Left lung (tissue), 10 donors: Measurements from ENCODE around the gene SNX25. TPM values are rescaled to one million over a fixed set of nuclear protein-coding genes. Genes with fewer than 3 reads are reported as not detected.
"Not testable (repeated sequence)": the region's sequence is repeated elsewhere in the genome, so short reads cannot be mapped to it uniquely, and the experiment has no call there.

ENCODE experiments used
- ATAC-seq: fragments of 200-7000 bp; cut with Tn5 transposase; one replicate; pipeline ENCODE4 v1.9.1; 2020; ENCODE audit warnings: moderate library complexity
- DNase-seq, 4 donors: peaks; one replicate each; pipeline ENCODE4 v3.0.0-alpha.2; 2013 to 2020
- H3K27ac ChIP-seq, 2 donors: fragments of 200-600 bp; sonication (generic) in 1 of 2; one replicate each; pipeline versions ENCODE4 v1.5.0 to v1.8.0; 2020 to 2021
- H3K27me3 ChIP-seq, 2 donors: fragments of 200-600 bp; sonication (generic) in 1 of 2; one replicate each; pipeline versions ENCODE4 v1.5.0 to v1.8.0; 2020 to 2021
- H3K36me3 ChIP-seq, 2 donors: fragments of 200-600 bp; sonication (generic) in 1 of 2; one replicate each; pipeline versions ENCODE4 v1.5.0 to v1.8.0; 2020 to 2021
- H3K4me1 ChIP-seq, 2 donors: fragments of 200-600 bp; one replicate each; pipeline ENCODE4 v1.8.0; 2021
- H3K4me3 ChIP-seq, 2 donors: fragments of 200-600 bp; sonication (generic) in 1 of 2; one replicate each; pipeline versions ENCODE4 v1.5.0 to v1.8.0; 2020 to 2021; ENCODE audit warnings: mild to moderate bottlenecking in 1 of 2
- H3K9me3 ChIP-seq, 2 donors: fragments of 200-600 bp; sonication (generic) in 1 of 2; one replicate each; pipeline versions ENCODE4 v1.5.0 to v1.8.0; 2020 to 2021
- intact Hi-C, 2 donors: fragments of 100-400 bp; cut with DNase I; formaldehyde crosslinking; loops; one replicate each; pipeline versions ENCODE4 v1.11.2 to v1.14.2; 2022
- polyA plus RNA-seq, 6 donors: library from polyadenylated mRNA; unstranded; fragments of 120-200 nt; gene quantifications; one replicate each; pipeline ENCODE4 v1.2.1, GENCODE V29; 2013; ENCODE audit not compliant: insufficient read length in 6 of 6
- total RNA-seq, 2 donors: library from RNA; stranded (reverse); fragmentation: NEBNext Ultra II Directional; extraction: Animal tissue kit (Norgen Biotek cat#: 25700); gene quantifications; one replicate each; pipeline ENCODE4 v1.2.1, GENCODE V29; 2021
- TF ChIP-seq, protein P1 (sequence below), 2 donors: fragments of 200-600 bp; sonication (generic) in 1 of 2; IDR thresholded peaks; one replicate each; pipeline versions ENCODE4 v1.5.0 to v1.8.0; 2021; ENCODE audit warnings: antibody characterized with exemption in 2 of 2
- donor health status: DM: no; HTN: yes; CAD: no.
- donor health status: DM: no; HTN: no; CAD: no.

SNX25 gene
- total and polyA plus RNA-seq, 8 donors: 15.5 to 122 (median 18.9) TPM

DNA sequence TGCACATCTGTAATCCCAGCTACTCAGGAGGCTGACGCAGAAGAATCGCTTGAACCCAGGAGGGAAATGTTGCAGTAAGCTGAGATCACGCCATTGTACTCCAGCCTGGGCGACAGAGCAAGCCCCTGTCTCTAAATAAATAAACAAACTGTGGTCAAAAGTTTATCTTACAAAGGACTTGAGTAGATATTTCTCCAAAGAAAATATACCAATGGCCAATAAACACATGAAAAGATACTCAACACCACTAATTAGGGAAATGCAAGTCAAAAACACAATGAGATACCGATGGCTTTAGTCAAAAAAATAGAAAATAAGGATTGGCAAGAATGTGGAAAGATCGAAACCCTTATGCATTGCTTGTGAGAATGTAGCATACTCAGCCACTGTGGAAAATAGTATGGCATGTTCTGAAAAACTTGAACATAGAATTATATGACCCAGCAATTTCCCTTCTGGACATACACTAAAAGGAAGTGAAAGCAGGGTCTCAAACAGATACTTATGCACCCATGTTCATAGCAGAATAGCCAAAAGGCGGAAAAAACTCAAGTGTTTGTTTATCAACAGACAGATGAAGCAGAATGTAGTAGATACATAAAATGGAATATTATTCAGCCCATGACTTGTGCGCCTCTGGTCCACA is 3.6 kb upstream of the SNX25 start:
- Histone ChIP-seq H3K27me3 (peaks cover 0 to 35% of the 10 kb centered on the region in 2 donors), H3K27ac (no peak overlapping the region), H3K4me1 (peaks cover 6 to 44% of the 10 kb centered on the region in 2 donors), H3K36me3 (no peaks in the 10 kb centered on the region), H3K9me3 (no peaks in the 10 kb centered on the region), H3K4me3 (no peak overlapping the region)
- ATAC-seq: no peak
- TF ChIP-seq, protein P1, sequence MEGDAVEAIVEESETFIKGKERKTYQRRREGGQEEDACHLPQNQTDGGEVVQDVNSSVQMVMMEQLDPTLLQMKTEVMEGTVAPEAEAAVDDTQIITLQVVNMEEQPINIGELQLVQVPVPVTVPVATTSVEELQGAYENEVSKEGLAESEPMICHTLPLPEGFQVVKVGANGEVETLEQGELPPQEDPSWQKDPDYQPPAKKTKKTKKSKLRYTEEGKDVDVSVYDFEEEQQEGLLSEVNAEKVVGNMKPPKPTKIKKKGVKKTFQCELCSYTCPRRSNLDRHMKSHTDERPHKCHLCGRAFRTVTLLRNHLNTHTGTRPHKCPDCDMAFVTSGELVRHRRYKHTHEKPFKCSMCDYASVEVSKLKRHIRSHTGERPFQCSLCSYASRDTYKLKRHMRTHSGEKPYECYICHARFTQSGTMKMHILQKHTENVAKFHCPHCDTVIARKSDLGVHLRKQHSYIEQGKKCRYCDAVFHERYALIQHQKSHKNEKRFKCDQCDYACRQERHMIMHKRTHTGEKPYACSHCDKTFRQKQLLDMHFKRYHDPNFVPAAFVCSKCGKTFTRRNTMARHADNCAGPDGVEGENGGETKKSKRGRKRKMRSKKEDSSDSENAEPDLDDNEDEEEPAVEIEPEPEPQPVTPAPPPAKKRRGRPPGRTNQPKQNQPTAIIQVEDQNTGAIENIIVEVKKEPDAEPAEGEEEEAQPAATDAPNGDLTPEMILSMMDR (IDR thresholded peaks at IDR 0.05): no peak
- no peak for DNase-seq
- intact Hi-C loops: no loop called here

DNA sequence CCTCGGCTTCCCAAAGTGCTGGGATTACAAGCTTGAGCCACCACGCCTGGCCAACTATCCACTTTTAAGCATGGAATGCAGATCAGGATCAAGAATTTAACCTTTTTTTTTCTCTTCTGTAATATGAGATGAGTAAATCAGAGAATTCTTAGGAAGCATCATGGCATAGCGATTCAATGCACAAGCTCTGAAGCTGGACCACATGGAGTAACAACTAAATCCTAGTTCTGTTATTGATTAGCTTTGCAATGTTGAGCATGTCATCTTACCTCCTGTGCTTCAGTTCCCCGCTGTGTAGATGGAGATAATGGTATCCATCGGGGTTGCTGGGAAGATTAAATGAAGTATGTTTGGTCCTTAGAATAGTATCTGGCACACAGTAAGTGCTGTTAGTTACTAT is 1.9 kb upstream of the SNX25 start:
- Histone ChIP-seq H3K9me3 (no peaks in the 10 kb centered on the region), H3K36me3 (no peaks in the 10 kb centered on the region), H3K4me3 (no peak overlapping the region), H3K27me3 (peaks cover 0 to 51% of the 10 kb centered on the region in 2 donors), H3K27ac (no peak overlapping the region), H3K4me1 (peaks cover 6 to 39% of the 10 kb centered on the region in 2 donors)
- TF ChIP-seq, protein P1 (IDR thresholded peaks at IDR 0.05): no peak
- intact Hi-C loops: no loop called here
- DNase-seq: no peak
- ATAC-seq: no peak

DNA sequence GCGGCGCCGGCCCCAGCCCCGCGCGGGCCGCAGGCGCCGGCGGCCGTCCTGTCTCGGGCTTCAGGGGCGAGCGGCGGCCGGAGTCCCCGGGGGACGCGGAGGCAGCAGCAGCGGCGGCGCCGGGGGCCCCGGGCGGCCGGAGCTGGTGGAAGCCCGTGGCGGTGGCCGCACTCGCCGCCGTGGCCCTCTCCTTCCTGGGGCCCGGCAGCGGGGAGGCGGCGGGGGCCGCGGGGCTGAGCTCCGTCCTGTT is 379 bp downstream of the SNX25 start:
- Histone ChIP-seq H3K27me3 (peaks cover 0 to 67% of the 10 kb centered on the region in 2 donors), H3K4me3 (peak overlapping the region; percentile 50 to 58), H3K27ac (peak overlapping the region; percentile 78 to 92), H3K4me1 (peaks cover 1 to 21% of the 10 kb centered on the region in 2 donors)
- ATAC-seq, H3K9me3 ChIP-seq, H3K36me3 ChIP-seq, DNase-seq: not testable (repeated sequence)
- intact Hi-C loops: loop anchor here in 1 of 2 donors (10.0 kb wide), 1 partner anchor 185 kb away; the partner anchor contains the start of genes ANKRD37 and LRP2BP

DNA sequence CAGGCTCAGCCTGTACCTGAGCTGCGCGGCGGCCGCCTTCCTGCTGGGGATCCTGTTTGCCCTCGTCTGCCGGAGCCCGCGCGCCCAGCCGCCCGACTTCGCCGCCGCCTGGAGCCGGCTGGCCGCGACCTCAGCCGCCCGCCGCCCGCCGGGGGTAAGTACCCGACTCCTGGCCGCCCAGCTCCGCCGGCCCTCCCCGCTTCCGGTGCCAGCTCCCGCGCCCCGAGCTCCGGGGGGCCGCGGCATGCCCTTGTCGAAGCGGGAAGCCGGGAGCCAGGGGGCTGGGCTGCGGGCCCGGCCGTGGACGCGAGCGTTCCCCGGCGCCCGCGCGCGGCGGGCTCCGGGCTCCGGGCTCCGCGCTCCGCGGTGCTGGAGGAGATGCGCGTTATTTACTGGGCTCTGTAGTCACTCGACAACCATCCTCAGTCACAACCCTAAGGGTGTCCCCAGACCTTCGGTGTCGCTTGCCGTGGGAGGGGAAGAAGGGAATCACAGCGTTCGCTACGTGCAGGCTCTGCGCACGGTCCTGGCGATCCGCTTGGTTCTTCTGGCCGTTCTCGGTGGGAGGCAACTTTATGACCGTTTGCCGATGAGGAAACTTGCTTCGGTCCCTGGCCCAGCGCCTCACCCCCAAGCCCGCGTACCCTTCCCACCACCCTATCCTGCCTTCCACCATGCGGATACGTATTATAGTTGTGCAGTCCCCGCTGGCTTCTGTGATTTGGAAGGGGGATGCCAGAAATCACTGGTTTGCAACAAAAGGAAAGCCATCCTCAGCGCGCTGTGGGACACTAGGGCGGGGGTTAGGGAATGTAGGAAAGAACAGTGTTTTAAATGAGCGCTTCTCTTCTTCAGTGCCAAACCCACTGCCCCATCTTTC is 944 bp downstream of the SNX25 start:
- peak in 3 of 4 donors; percentile 75 to 85 (median 75) for DNase-seq
- TF ChIP-seq, protein P1 (IDR thresholded peaks at IDR 0.05): no peak
- no peaks in the 10 kb centered on the region for H3K9me3 ChIP-seq
- peaks cover 0 to 67% of the 10 kb centered on the region in 2 donors for H3K27me3 ChIP-seq
- intact Hi-C loops: loop anchor here in 1 of 2 donors (10.0 kb wide), 1 partner anchor 184 kb away; the partner anchor contains the start of genes ANKRD37 and LRP2BP
- peak overlapping the region; percentile 50 to 58 for H3K4me3 ChIP-seq
- H3K27ac ChIP-seq: peak overlapping the region; percentile 78 to 92
- ATAC-seq: peak; percentile 2
- peaks cover 0 to 16% of the 10 kb centered on the region in 2 donors for H3K4me1 ChIP-seq
- no peaks in the 10 kb centered on the region for H3K36me3 ChIP-seq

DNA sequence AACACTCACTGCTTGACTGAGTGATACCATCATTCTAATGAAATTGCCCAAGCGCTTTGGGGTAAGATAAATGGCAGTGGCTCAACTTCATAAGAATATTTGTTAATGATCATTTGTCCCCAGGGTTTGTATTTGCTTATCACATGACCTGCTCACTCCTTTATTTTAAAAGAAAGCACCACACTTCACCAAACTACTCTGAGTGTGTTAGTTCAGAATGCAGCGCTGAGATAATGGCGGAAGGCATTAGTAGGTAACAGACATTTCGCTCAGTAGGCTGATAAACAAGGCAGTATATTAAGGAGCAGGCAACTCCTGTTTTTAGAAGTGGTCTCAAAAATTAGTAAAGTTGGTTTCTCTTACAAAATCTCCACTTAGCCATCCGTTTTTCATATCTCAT is 1.6 kb downstream of the SNX25 start:
- Histone ChIP-seq H3K9me3 (no peaks in the 10 kb centered on the region), H3K4me1 (peaks cover 0 to 16% of the 10 kb centered on the region in 2 donors), H3K27ac (peak overlapping the region; percentile 78 to 92), H3K27me3 (peaks cover 0 to 67% of the 10 kb centered on the region in 2 donors), H3K36me3 (no peaks in the 10 kb centered on the region), H3K4me3 (peak overlapping the region; percentile 50 to 58)
- DNase-seq: peak in 1 of 4 donors; percentile 20
- intact Hi-C loops: loop anchor here in 1 of 2 donors (10.0 kb wide), 1 partner anchor 184 kb away; the partner anchor contains the start of genes ANKRD37 and LRP2BP
- TF ChIP-seq, protein P1 (IDR thresholded peaks at IDR 0.05): no peak
- no peak for ATAC-seq
